Loucy (cell line): ENCODE data around the gene CMC4.

Experiments used
- H2AFZ ChIP-seq: fragments of 200-600 bp; sonication (generic); 2 replicates; pipeline ENCODE4 v1.6.0; 2016; ENCODE audit warnings: antibody characterized with exemption, mild to moderate bottlenecking, low read length, moderate library complexity
- H3F3A ChIP-seq: fragments of 200-600 bp; 2 replicates; pipeline ENCODE4 v1.6.0; 2016; ENCODE audit warnings: antibody characterized with exemption, low read depth, mild to moderate bottlenecking
- H3K27me3 ChIP-seq: fragments of 200-600 bp; sonication (generic); 2 replicates; pipeline ENCODE4 v1.6.1; 2014; ENCODE audit warnings: low read length, mild to moderate bottlenecking; ENCODE audit not compliant: insufficient read depth, poor library complexity, severe bottlenecking
- H3K36me3 ChIP-seq: fragments of 200-600 bp; sonication (generic); 2 replicates; pipeline ENCODE4 v1.6.1; 2016; ENCODE audit warnings: low read length; ENCODE audit not compliant: insufficient read depth
- H3K4me1 ChIP-seq: fragments of 200-600 bp; sonication (generic); 2 replicates; pipeline ENCODE4 v1.5.1; 2014; ENCODE audit warnings: low read length, mild to moderate bottlenecking; ENCODE audit not compliant: insufficient read depth, poor library complexity, severe bottlenecking
- H3K4me2 ChIP-seq: fragments of 200-600 bp; sonication (generic); 2 replicates; pipeline ENCODE4 v1.6.0; 2014; ENCODE audit warnings: antibody characterized with exemption, low read length, low read depth, mild to moderate bottlenecking; ENCODE audit not compliant: poor library complexity, severe bottlenecking
- H3K4me3 ChIP-seq: fragments of 200-600 bp; sonication (generic); 2 replicates; pipeline ENCODE4 v1.5.1; 2014; ENCODE audit warnings: low read length, mild to moderate bottlenecking, mixed read lengths; ENCODE audit not compliant: poor library complexity, severe bottlenecking
- H3K79me2 ChIP-seq: fragments of 200-600 bp; sonication (generic); 2 replicates; pipeline ENCODE4 v1.6.1; 2014; ENCODE audit warnings: low read length; ENCODE audit not compliant: insufficient read depth
- H3K9ac ChIP-seq: fragments of 200-600 bp; sonication (generic); 2 replicates; pipeline ENCODE4 v1.6.0; 2014; ENCODE audit warnings: mild to moderate bottlenecking, low read depth, low read length, moderate library complexity; ENCODE audit not compliant: poor library complexity, severe bottlenecking
- H3K9me2 ChIP-seq: fragments of 200-600 bp; sonication (generic); replicated peaks from 2 replicates; pipeline ENCODE4 v1.6.1; 2016; ENCODE audit warnings: low read depth, low read length, mixed read lengths
- H3K9me3 ChIP-seq: fragments of 200-600 bp; sonication (generic); 2 replicates; pipeline ENCODE4 v1.6.1; 2014; ENCODE audit warnings: mild to moderate bottlenecking, antibody characterized with exemption, low read length, low read depth; ENCODE audit not compliant: insufficient read depth
- H4K20me1 ChIP-seq: fragments of 200-600 bp; sonication (generic); 2 replicates; pipeline ENCODE4 v1.6.0; 2014; ENCODE audit warnings: antibody characterized with exemption, low read length, mild to moderate bottlenecking; ENCODE audit not compliant: insufficient read depth, poor library complexity, severe bottlenecking
- CTCF ChIP-seq: fragments of 200-600 bp; sonication (generic); conservative IDR thresholded peaks from 2 replicates; pipeline ENCODE4 v1.5.1; 2014; ENCODE audit warnings: mild to moderate bottlenecking, antibody characterized with exemption, low read length
- EZH2phosphoT487 ChIP-seq: fragments of 200-600 bp; IDR thresholded peaks from 2 replicates; pipeline ENCODE4 v1.6.1; 2018; ENCODE audit warnings: antibody characterized with exemption, mild to moderate bottlenecking, moderate library complexity, borderline replicate concordance

Gene CMC4

GRCh38 chrX:155028877-155029291 is 42.1 kb downstream of the CMC4 start:
- Histone ChIP-seq H3K4me3 (peak overlapping the region; percentile 100), H3K4me1 (peaks cover 11% of the 10 kb centered on the region), H2AFZ (no peak overlapping the region), H3K79me2 (peaks cover 36% of the 10 kb centered on the region), H3K9me3 (no peaks in the 10 kb centered on the region), H3F3A (peaks cover 8% of the 10 kb centered on the region), H3K9ac (peak overlapping the region; percentile 95), H3K4me2 (peak overlapping the region; percentile 97), H4K20me1 (no peaks in the 10 kb centered on the region), H3K27me3 (no peaks in the 10 kb centered on the region), H3K9me2 (no peaks in the 10 kb centered on the region), H3K36me3 (peaks cover 4% of the 10 kb centered on the region; the same call in 1 of the 2 replicates)
- TF ChIP-seq EZH2phosphoT487 (no peak), CTCF (no peak)

DNA sequence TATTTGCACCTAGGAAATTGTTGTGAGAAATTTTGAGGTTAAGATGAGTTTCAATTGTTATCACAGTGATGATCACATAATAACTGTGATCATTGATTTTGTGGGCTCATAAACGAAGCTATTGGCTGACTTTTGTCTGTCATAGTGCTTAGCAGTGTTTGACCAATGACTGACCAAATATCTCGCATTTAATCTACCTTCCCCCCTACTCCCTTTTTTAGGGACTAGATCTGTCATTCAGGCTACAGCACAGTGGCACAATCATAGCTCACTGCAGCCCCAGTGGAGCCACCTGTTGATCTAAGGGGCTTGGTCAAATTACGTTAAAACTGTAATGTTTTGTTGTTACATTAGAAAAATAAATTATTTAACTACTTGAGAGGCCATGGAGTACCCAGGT is 42.8 kb downstream of the CMC4 start:
- no peak overlapping the region; the same call in 1 of the 2 replicates for H2AFZ ChIP-seq
- H4K20me1 ChIP-seq: no peaks in the 10 kb centered on the region
- H3K4me1 ChIP-seq: peaks cover 11% of the 10 kb centered on the region
- H3K9ac ChIP-seq: peak overlapping the region; percentile 95
- H3K79me2 ChIP-seq: peaks cover 36% of the 10 kb centered on the region
- TF ChIP-seq CTCF (peak; percentile 28; the same call in 1 of the 2 replicates), EZH2phosphoT487 (no peak)
- H3K4me2 ChIP-seq: peak overlapping the region; percentile 97
- no peaks in the 10 kb centered on the region for H3K9me2 ChIP-seq
- peaks cover 8% of the 10 kb centered on the region for H3F3A ChIP-seq
- no peaks in the 10 kb centered on the region for H3K27me3 ChIP-seq
- H3K4me3 ChIP-seq: peak overlapping the region; percentile 100
- no peaks in the 10 kb centered on the region for H3K9me3 ChIP-seq
- no peaks in the 10 kb centered on the region for H3K36me3 ChIP-seq

GRCh38 chrX:155027509-155028066 is 43.3 kb downstream of the CMC4 start:
- no peaks in the 10 kb centered on the region for H3K9me2 ChIP-seq
- H3K4me1 ChIP-seq: peaks cover 11% of the 10 kb centered on the region
- peaks cover 8% of the 10 kb centered on the region for H3F3A ChIP-seq
- H3K4me3 ChIP-seq: peak overlapping the region; percentile 100
- peak overlapping the region; percentile 95 for H3K9ac ChIP-seq
- H4K20me1 ChIP-seq: no peaks in the 10 kb centered on the region
- no peaks in the 10 kb centered on the region for H3K27me3 ChIP-seq
- H2AFZ ChIP-seq: peak overlapping the region; percentile 94
- TF ChIP-seq EZH2phosphoT487 (no peak), CTCF (no peak)
- peak overlapping the region; percentile 97 for H3K4me2 ChIP-seq
- H3K36me3 ChIP-seq: no peaks in the 10 kb centered on the region
- no peaks in the 10 kb centered on the region for H3K9me3 ChIP-seq
- peaks cover 36% of the 10 kb centered on the region for H3K79me2 ChIP-seq
